HEK293T (cell line): ENCODE results near the gene THRB.

Experiments used
- ARNT ChIP-seq: fragments of 450-650 bp; IDR thresholded peaks from 2 replicates; pipeline ENCODE4 v1.6.1; 2017; ENCODE audit warnings: mild to moderate bottlenecking
- HDGF ChIP-seq: fragments of 450-650 bp; IDR thresholded peaks from 2 replicates; pipeline ENCODE4 v1.6.1; 2017; ENCODE audit warnings: antibody characterized with exemption, borderline replicate concordance
- SUZ12 ChIP-seq: fragments of 450-650 bp; IDR thresholded peaks from 2 replicates; pipeline ENCODE4 v1.6.1; 2016; ENCODE audit warnings: mild to moderate bottlenecking

DNA sequence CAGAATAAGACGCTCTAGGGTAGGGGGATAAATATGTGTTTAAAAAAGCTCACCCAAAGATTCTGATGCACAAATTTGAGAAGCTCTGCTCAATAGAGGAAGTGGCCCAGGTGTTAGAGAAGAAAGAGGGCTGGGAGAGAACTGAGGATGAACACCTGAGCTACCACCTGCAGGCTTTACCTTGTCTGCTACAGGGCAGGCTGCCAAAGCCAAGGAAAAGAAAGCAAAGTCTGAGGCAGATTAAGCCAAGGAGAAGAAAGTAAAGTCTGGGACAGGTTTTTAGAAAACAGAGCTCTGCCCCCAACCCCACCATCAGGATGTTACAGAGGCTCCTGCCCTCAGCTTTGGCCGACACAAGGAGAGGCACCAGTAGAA, 92.9 kb downstream of the THRB start:
- TF ChIP-seq ARNT (no peak), SUZ12 (no peak), HDGF (no peak)
